CD4-positive, alpha-beta T cell treated with Interleukin-15 for 4 hours (primary cell): ENCODE results near the gene ROBO1.
"Not testable (repeated sequence)": the region's sequence is repeated elsewhere in the genome, so short reads cannot be mapped to it uniquely, and the experiment has no call there.

ENCODE experiments used
- DNase-seq: peaks from one replicate; pipeline ENCODE4 v3.0.0-alpha.2; 2020; ENCODE audit warnings: low spot score

ROBO1 gene

GRCh38 chr3:78675119-78675805, 1092.5 kb downstream of the ROBO1 start:
- not testable (repeated sequence) for DNase-seq

- DNase-seq = no peak
Measured at GRCh38 chr3:78670746-78671145, 1097.1 kb downstream of the ROBO1 start.

GRCh38 chr3:78670094-78670493, 1097.7 kb downstream of the ROBO1 start:
- DNase-seq = no peak

GRCh38 chr3:78668302-78668701, 1099.5 kb downstream of the ROBO1 start:
- no peak for DNase-seq

GRCh38 chr3:78666470-78666800, 1101.4 kb downstream of the ROBO1 start:
- no peak for DNase-seq

GRCh38 chr3:78665776-78666469, 1101.9 kb downstream of the ROBO1 start:
- DNase-seq = no peak

- DNase-seq = no peak
Measured at GRCh38 chr3:78665101-78665500, 1102.7 kb downstream of the ROBO1 start.

GRCh38 chr3:78660957-78661356, 1106.8 kb downstream of the ROBO1 start:
- no peak for DNase-seq

GRCh38 chr3:78659386-78659987, 1108.3 kb downstream of the ROBO1 start:
- DNase-seq = no peak

- no peak for DNase-seq
Measured at GRCh38 chr3:78647726-78648125, 1120.1 kb downstream of the ROBO1 start.

- no peak for DNase-seq
Measured at GRCh38 chr3:78645628-78646310, 1122.0 kb downstream of the ROBO1 start.

- no peak for DNase-seq
Measured at GRCh38 chr3:78644847-78645246, 1123.0 kb downstream of the ROBO1 start.

GRCh38 chr3:78642226-78643035, 1125.4 kb downstream of the ROBO1 start:
- DNase-seq = no peak

GRCh38 chr3:78641703-78642102, 1126.1 kb downstream of the ROBO1 start:
- DNase-seq = no peak

GRCh38 chr3:78634316-78634715, 1133.5 kb downstream of the ROBO1 start:
- no peak for DNase-seq

- no peak for DNase-seq
Measured at GRCh38 chr3:78633626-78634025, 1134.2 kb downstream of the ROBO1 start.

GRCh38 chr3:78632925-78633553, 1134.8 kb downstream of the ROBO1 start:
- DNase-seq = no peak

- DNase-seq = no peak
Measured at GRCh38 chr3:78629544-78629943, 1138.3 kb downstream of the ROBO1 start.

GRCh38 chr3:78621061-78621716, 1146.6 kb downstream of the ROBO1 start:
- no peak for DNase-seq

GRCh38 chr3:78614486-78614885, 1153.3 kb downstream of the ROBO1 start:
- no peak for DNase-seq

GRCh38 chr3:78613421-78613879, 1154.3 kb downstream of the ROBO1 start:
- no peak for DNase-seq
